ENCODE results near the gene SEZ6L2.

Gene SEZ6L2

DNA sequence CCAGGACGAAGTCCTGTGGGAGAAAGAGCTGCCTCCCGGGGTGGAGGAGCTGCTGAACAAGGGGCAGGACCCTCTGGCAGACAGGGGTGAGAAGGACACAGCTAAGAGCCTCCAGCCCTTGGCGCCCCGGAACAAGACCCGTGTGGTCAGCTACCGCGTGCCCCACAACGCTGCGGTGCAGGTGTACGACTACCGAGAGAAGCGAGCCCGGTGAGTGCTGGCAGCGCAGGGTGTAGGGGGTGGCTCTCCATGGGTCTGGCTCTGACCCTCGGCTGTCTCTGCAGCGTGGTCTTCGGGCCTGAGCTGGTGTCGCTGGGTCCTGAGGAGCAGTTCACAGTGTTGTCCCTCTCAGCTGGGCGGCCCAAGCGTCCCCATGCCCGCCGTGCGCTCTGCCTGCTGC lies 57.7 kb downstream of the SEZ6L2 start:
- no peaks in the 10 kb centered on the region for H3K79me2 ChIP-seq (ENCODE audit: insufficient read depth, low read length)
- no peaks in the 10 kb centered on the region for H3F3A ChIP-seq (ENCODE audit: low read depth)
- no peaks in the 10 kb centered on the region for H3K9me3 ChIP-seq (ENCODE audit: insufficient read depth, low read depth, low read length)
- no peaks in the 10 kb centered on the region for H3K36me3 ChIP-seq (ENCODE audit: insufficient read depth, low read length)
- H3K4me3 ChIP-seq (ENCODE audit: low read length, poor library complexity, severe bottlenecking) = no peak overlapping the region
- no peak overlapping the region for H3K9ac ChIP-seq (ENCODE audit: low read depth, low read length, poor library complexity, severe bottlenecking)
- no peak overlapping the region for H2AFZ ChIP-seq (ENCODE audit: low read length)
- no peaks in the 10 kb centered on the region for H3K27me3 ChIP-seq (ENCODE audit: insufficient read depth, low read length, poor library complexity, severe bottlenecking)
- no peaks in the 10 kb centered on the region for H4K20me1 ChIP-seq (ENCODE audit: insufficient read depth, low read length, poor library complexity, severe bottlenecking)
- no peak overlapping the region for H3K4me2 ChIP-seq (ENCODE audit: low read depth, low read length, poor library complexity, severe bottlenecking)
- H3K4me1 ChIP-seq (ENCODE audit: insufficient read depth, low read length, poor library complexity, severe bottlenecking) = no peaks in the 10 kb centered on the region
- TF ChIP-seq, protein P1, sequence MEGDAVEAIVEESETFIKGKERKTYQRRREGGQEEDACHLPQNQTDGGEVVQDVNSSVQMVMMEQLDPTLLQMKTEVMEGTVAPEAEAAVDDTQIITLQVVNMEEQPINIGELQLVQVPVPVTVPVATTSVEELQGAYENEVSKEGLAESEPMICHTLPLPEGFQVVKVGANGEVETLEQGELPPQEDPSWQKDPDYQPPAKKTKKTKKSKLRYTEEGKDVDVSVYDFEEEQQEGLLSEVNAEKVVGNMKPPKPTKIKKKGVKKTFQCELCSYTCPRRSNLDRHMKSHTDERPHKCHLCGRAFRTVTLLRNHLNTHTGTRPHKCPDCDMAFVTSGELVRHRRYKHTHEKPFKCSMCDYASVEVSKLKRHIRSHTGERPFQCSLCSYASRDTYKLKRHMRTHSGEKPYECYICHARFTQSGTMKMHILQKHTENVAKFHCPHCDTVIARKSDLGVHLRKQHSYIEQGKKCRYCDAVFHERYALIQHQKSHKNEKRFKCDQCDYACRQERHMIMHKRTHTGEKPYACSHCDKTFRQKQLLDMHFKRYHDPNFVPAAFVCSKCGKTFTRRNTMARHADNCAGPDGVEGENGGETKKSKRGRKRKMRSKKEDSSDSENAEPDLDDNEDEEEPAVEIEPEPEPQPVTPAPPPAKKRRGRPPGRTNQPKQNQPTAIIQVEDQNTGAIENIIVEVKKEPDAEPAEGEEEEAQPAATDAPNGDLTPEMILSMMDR (conservative IDR thresholded peaks at IDR 0.05; ENCODE audit: low read length) = no peak
- TF ChIP-seq EZH2phosphoT487 (IDR thresholded peaks at IDR 0.05; ENCODE audit: borderline replicate concordance) = no peak
- no peaks in the 10 kb centered on the region for H3K9me2 ChIP-seq (replicated peaks; ENCODE audit: low read depth, low read length)

- H4K20me1 ChIP-seq (ENCODE audit: insufficient read depth, low read length, poor library complexity, severe bottlenecking) = no peaks in the 10 kb centered on the region
- TF ChIP-seq EZH2phosphoT487 (IDR thresholded peaks at IDR 0.05; ENCODE audit: borderline replicate concordance) = no peak
- TF ChIP-seq, protein P1 (conservative IDR thresholded peaks at IDR 0.05; ENCODE audit: low read length) = no peak
- no peaks in the 10 kb centered on the region for H3K27me3 ChIP-seq (ENCODE audit: insufficient read depth, low read length, poor library complexity, severe bottlenecking)
- no peak overlapping the region for H3K4me2 ChIP-seq (ENCODE audit: low read depth, low read length, poor library complexity, severe bottlenecking)
- H3K9me2 ChIP-seq (replicated peaks; ENCODE audit: low read depth, low read length) = no peaks in the 10 kb centered on the region
- no peak overlapping the region for H3K9ac ChIP-seq (ENCODE audit: low read depth, low read length, poor library complexity, severe bottlenecking)
- no peaks in the 10 kb centered on the region for H3K4me1 ChIP-seq (ENCODE audit: insufficient read depth, low read length, poor library complexity, severe bottlenecking)
- no peaks in the 10 kb centered on the region for H3K79me2 ChIP-seq (ENCODE audit: insufficient read depth, low read length)
- no peaks in the 10 kb centered on the region for H3K9me3 ChIP-seq (ENCODE audit: insufficient read depth, low read depth, low read length)
- no peaks in the 10 kb centered on the region for H3K36me3 ChIP-seq (ENCODE audit: insufficient read depth, low read length)
- H3K4me3 ChIP-seq (ENCODE audit: low read length, poor library complexity, severe bottlenecking) = no peak overlapping the region
- no peak overlapping the region for H2AFZ ChIP-seq (ENCODE audit: low read length)
- H3F3A ChIP-seq (ENCODE audit: low read depth) = no peaks in the 10 kb centered on the region
These were observed 59.1 kb downstream of the SEZ6L2 start for GRCh38 chr16:29840240-29840639.

DNA sequence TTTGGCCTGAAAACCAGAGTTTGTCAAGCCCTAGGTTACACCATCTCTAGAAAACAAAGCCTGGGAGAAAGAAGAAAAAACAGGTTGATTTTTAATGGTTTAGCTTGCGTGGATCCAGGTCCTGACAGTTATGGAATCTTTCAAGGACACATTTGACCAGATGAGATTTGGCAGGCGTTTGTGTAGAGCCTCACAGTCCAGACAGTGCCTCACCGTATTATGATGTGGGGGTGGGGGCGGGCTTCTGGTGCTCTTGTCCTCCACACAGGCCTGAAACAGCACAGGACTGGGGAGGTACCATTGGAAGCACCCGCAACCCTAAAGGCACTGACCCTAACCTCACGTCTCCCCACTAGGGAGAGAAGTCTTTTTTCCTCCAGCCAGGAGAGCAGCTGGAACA lies 59.5 kb downstream of the SEZ6L2 start:
- Histone ChIP-seq H3K9me3 (ENCODE audit: insufficient read depth, low read depth, low read length) (no peaks in the 10 kb centered on the region), H3K4me3 (ENCODE audit: low read length, poor library complexity, severe bottlenecking) (no peak overlapping the region), H3K79me2 (ENCODE audit: insufficient read depth, low read length) (no peaks in the 10 kb centered on the region), H3K27me3 (ENCODE audit: insufficient read depth, low read length, poor library complexity, severe bottlenecking) (no peaks in the 10 kb centered on the region), H3K4me2 (ENCODE audit: low read depth, low read length, poor library complexity, severe bottlenecking) (no peak overlapping the region), H2AFZ (ENCODE audit: low read length) (no peak overlapping the region), H3K36me3 (ENCODE audit: insufficient read depth, low read length) (no peaks in the 10 kb centered on the region), H3K9ac (ENCODE audit: low read depth, low read length, poor library complexity, severe bottlenecking) (no peak overlapping the region), H4K20me1 (ENCODE audit: insufficient read depth, low read length, poor library complexity, severe bottlenecking) (no peaks in the 10 kb centered on the region), H3K4me1 (ENCODE audit: insufficient read depth, low read length, poor library complexity, severe bottlenecking) (no peaks in the 10 kb centered on the region), H3F3A (ENCODE audit: low read depth) (no peaks in the 10 kb centered on the region), H3K9me2 (replicated peaks; ENCODE audit: low read depth, low read length) (no peaks in the 10 kb centered on the region)
- TF ChIP-seq, protein P1 (conservative IDR thresholded peaks at IDR 0.05; ENCODE audit: low read length) = no peak
- no peak for TF ChIP-seq EZH2phosphoT487 (IDR thresholded peaks at IDR 0.05; ENCODE audit: borderline replicate concordance)

Measured in Loucy (cell line).